ENCODE measurements around the gene GRIK3.

The GRIK3 gene

DNA sequence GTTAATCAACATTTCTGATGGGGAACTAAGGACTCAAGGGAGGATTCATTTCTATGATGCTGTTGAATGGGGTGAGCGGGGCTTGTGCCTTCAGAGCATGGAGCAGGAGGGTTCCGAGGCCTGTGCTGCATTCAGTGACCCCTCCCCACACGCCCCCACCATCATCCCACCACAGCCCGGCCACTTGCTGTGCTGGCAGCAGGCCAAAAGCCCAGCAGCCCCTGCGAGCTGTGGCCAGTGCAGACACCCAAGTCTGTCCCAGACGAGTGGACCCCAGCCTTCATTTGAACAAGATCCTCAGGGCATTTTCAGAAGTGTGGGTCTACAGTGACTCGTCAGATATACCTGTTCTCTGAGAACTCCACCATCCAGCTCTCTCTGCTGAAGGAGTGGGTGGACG, 242.0 kb downstream of the GRIK3 start:
- H3K4me1 ChIP-seq (ENCODE audit: insufficient read depth, low read length, poor library complexity, severe bottlenecking): no peaks in the 10 kb centered on the region
- H3K4me2 ChIP-seq (ENCODE audit: low read depth, low read length, poor library complexity, severe bottlenecking): no peak overlapping the region
- H3K4me3 ChIP-seq (ENCODE audit: low read length, poor library complexity, severe bottlenecking): no peak overlapping the region
- H3K9me2 ChIP-seq (replicated peaks; ENCODE audit: low read depth, low read length): no peaks in the 10 kb centered on the region
- H3K27me3 ChIP-seq (ENCODE audit: insufficient read depth, low read length, poor library complexity, severe bottlenecking): no peaks in the 10 kb centered on the region
- H3K9me3 ChIP-seq (ENCODE audit: insufficient read depth, low read depth, low read length): no peaks in the 10 kb centered on the region
- no peak overlapping the region for H3K9ac ChIP-seq (ENCODE audit: low read depth, low read length, poor library complexity, severe bottlenecking)
- H3K79me2 ChIP-seq (ENCODE audit: insufficient read depth, low read length): no peaks in the 10 kb centered on the region
- H3F3A ChIP-seq (ENCODE audit: low read depth): no peaks in the 10 kb centered on the region
- H2AFZ ChIP-seq (ENCODE audit: low read length): no peak overlapping the region
- H4K20me1 ChIP-seq (ENCODE audit: insufficient read depth, low read length, poor library complexity, severe bottlenecking): no peaks in the 10 kb centered on the region
- TF ChIP-seq, protein P1, sequence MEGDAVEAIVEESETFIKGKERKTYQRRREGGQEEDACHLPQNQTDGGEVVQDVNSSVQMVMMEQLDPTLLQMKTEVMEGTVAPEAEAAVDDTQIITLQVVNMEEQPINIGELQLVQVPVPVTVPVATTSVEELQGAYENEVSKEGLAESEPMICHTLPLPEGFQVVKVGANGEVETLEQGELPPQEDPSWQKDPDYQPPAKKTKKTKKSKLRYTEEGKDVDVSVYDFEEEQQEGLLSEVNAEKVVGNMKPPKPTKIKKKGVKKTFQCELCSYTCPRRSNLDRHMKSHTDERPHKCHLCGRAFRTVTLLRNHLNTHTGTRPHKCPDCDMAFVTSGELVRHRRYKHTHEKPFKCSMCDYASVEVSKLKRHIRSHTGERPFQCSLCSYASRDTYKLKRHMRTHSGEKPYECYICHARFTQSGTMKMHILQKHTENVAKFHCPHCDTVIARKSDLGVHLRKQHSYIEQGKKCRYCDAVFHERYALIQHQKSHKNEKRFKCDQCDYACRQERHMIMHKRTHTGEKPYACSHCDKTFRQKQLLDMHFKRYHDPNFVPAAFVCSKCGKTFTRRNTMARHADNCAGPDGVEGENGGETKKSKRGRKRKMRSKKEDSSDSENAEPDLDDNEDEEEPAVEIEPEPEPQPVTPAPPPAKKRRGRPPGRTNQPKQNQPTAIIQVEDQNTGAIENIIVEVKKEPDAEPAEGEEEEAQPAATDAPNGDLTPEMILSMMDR (conservative IDR thresholded peaks at IDR 0.05; ENCODE audit: low read length): no peak
- TF ChIP-seq EZH2phosphoT487 (IDR thresholded peaks at IDR 0.05; ENCODE audit: borderline replicate concordance): no peak
- H3K36me3 ChIP-seq (ENCODE audit: insufficient read depth, low read length): no peaks in the 10 kb centered on the region

DNA sequence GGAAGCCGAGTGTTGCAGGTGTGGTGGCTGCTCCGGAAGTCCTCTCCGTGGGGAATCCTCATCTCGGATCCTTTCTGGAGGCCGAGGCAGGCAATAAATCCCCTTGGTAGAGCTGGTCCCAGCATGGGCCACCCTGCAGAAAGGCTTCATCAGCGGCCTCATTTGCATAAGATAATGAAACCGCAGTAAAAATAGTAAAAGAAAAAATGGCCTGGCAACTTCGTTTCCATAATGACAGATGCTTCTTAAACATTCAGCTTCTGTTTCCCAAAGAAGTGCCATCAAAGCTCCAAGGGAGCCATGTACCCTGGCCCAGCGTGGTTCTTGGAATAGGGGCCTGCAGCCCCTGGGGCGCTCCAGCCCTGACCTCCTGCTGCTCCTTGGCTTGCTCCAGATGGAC, 244.1 kb downstream of the GRIK3 start:
- no peak overlapping the region for H3K4me3 ChIP-seq (ENCODE audit: low read length, poor library complexity, severe bottlenecking)
- H3K36me3 ChIP-seq (ENCODE audit: insufficient read depth, low read length): no peaks in the 10 kb centered on the region
- H3K4me2 ChIP-seq (ENCODE audit: low read depth, low read length, poor library complexity, severe bottlenecking): no peak overlapping the region
- no peak overlapping the region for H2AFZ ChIP-seq (ENCODE audit: low read length)
- no peak overlapping the region for H3K9ac ChIP-seq (ENCODE audit: low read depth, low read length, poor library complexity, severe bottlenecking)
- H3K27me3 ChIP-seq (ENCODE audit: insufficient read depth, low read length, poor library complexity, severe bottlenecking): no peaks in the 10 kb centered on the region
- H4K20me1 ChIP-seq (ENCODE audit: insufficient read depth, low read length, poor library complexity, severe bottlenecking): no peaks in the 10 kb centered on the region
- TF ChIP-seq EZH2phosphoT487 (IDR thresholded peaks at IDR 0.05; ENCODE audit: borderline replicate concordance): no peak
- TF ChIP-seq, protein P1 (conservative IDR thresholded peaks at IDR 0.05; ENCODE audit: low read length): no peak
- H3F3A ChIP-seq (ENCODE audit: low read depth): no peaks in the 10 kb centered on the region
- H3K9me3 ChIP-seq (ENCODE audit: insufficient read depth, low read depth, low read length): no peaks in the 10 kb centered on the region
- no peaks in the 10 kb centered on the region for H3K79me2 ChIP-seq (ENCODE audit: insufficient read depth, low read length)
- no peaks in the 10 kb centered on the region for H3K4me1 ChIP-seq (ENCODE audit: insufficient read depth, low read length, poor library complexity, severe bottlenecking)
- no peaks in the 10 kb centered on the region for H3K9me2 ChIP-seq (replicated peaks; ENCODE audit: low read depth, low read length)

DNA sequence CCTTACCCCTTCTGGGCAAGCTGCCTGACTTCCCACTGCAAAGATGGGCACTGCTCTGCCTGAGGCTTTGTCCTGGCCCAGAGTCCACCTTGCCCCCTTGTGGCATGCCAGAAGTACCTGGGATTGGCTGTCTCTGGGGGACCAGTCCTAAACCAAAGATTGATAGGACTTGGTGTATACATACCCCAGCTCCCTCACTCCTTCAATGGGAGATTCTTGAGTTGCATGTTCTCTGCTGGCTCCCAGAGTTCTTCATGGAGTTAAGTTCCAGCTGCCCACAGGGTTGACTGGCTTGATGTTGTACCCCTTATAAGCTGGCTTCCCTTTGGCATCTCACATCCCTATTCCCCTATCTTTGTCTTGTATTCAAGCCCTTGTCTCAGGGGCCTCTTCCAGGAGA, 244.8 kb downstream of the GRIK3 start:
- H3K9me2 ChIP-seq (replicated peaks; ENCODE audit: low read depth, low read length): no peaks in the 10 kb centered on the region
- H2AFZ ChIP-seq (ENCODE audit: low read length): no peak overlapping the region
- H3K9ac ChIP-seq (ENCODE audit: low read depth, low read length, poor library complexity, severe bottlenecking): no peak overlapping the region
- H3K4me3 ChIP-seq (ENCODE audit: low read length, poor library complexity, severe bottlenecking): no peak overlapping the region
- H4K20me1 ChIP-seq (ENCODE audit: insufficient read depth, low read length, poor library complexity, severe bottlenecking): no peaks in the 10 kb centered on the region
- H3K27me3 ChIP-seq (ENCODE audit: insufficient read depth, low read length, poor library complexity, severe bottlenecking): no peaks in the 10 kb centered on the region
- H3K4me2 ChIP-seq (ENCODE audit: low read depth, low read length, poor library complexity, severe bottlenecking): no peak overlapping the region
- no peaks in the 10 kb centered on the region for H3K79me2 ChIP-seq (ENCODE audit: insufficient read depth, low read length)
- TF ChIP-seq, protein P1 (conservative IDR thresholded peaks at IDR 0.05; ENCODE audit: low read length): no peak
- TF ChIP-seq EZH2phosphoT487 (IDR thresholded peaks at IDR 0.05; ENCODE audit: borderline replicate concordance): no peak
- H3K36me3 ChIP-seq (ENCODE audit: insufficient read depth, low read length): no peaks in the 10 kb centered on the region
- no peaks in the 10 kb centered on the region for H3K9me3 ChIP-seq (ENCODE audit: insufficient read depth, low read depth, low read length)
- no peaks in the 10 kb centered on the region for H3K4me1 ChIP-seq (ENCODE audit: insufficient read depth, low read length, poor library complexity, severe bottlenecking)
- no peaks in the 10 kb centered on the region for H3F3A ChIP-seq (ENCODE audit: low read depth)

All from Loucy (cell line).